Lung (tissue), 12 donors: ENCODE results near the gene DNMT3A. TPM values are rescaled to one million over a fixed set of nuclear protein-coding genes. Genes with fewer than 3 reads are reported as not detected.
A peak's percentile ranks its signal among the peaks of the same experiment; 100 is the strongest.

Experiments used
- ATAC-seq: fragments of 200-7000 bp; cut with Tn5 transposase; one replicate; pipeline ENCODE4 v1.9.1; 2020; ENCODE audit warnings: moderate number of reproducible peaks; ENCODE audit not compliant: insufficient read depth, low FRiP score
- DNase-seq, 3 donors: peaks; one replicate each; pipeline ENCODE4 v3.0.0-alpha.2; 2013 to 2017
- H3K27ac ChIP-seq, 2 donors: one replicate each; pipeline ENCODE4 v1.5.1; 2013; ENCODE audit warnings: mild to moderate bottlenecking in 2 of 2, moderate library complexity in 2 of 2, control low read depth in 1 of 2, inconsistent platforms in 1 of 2, low read depth in 1 of 2, low read length in 1 of 2
- H3K27me3 ChIP-seq, 3 donors: one replicate each; pipeline ENCODE4 v1.5.1; 2013; ENCODE audit warnings: low read length in 2 of 3; ENCODE audit not compliant: control insufficient read depth in 3 of 3, insufficient read depth in 3 of 3
- H3K36me3 ChIP-seq, 4 donors: one replicate each; pipeline ENCODE4 v1.5.1; 2013; ENCODE audit warnings: low read length in 4 of 4, mild to moderate bottlenecking in 1 of 4, moderate library complexity in 1 of 4; ENCODE audit not compliant: control insufficient read depth in 4 of 4, insufficient read depth in 4 of 4
- H3K4me1 ChIP-seq, 5 donors: one replicate each; pipeline ENCODE4 v1.5.1; 2013; ENCODE audit warnings: low read length in 5 of 5, mild to moderate bottlenecking in 2 of 5, moderate library complexity in 1 of 5; ENCODE audit not compliant: control insufficient read depth in 5 of 5, insufficient read depth in 5 of 5
- H3K4me3 ChIP-seq: one replicate; pipeline ENCODE4 v1.5.1; 2013; ENCODE audit warnings: mild to moderate bottlenecking, control low read depth, moderate library complexity
- H3K9ac ChIP-seq, 2 donors: one replicate each; pipeline ENCODE4 v1.5.1; 2013; ENCODE audit warnings: low read length in 2 of 2, control low read depth in 1 of 2; ENCODE audit not compliant: insufficient read depth in 1 of 2
- H3K9me3 ChIP-seq, 4 donors: one replicate each; pipeline ENCODE4 v1.5.1; 2013; ENCODE audit warnings: low read length in 3 of 4, mild to moderate bottlenecking in 1 of 4, moderate library complexity in 1 of 4; ENCODE audit not compliant: control insufficient read depth in 4 of 4, insufficient read depth in 3 of 4
- CTCF ChIP-seq: IDR thresholded peaks from 2 replicates; pipeline ENCODE4 v1.5.1; 2012; ENCODE audit warnings: mild to moderate bottlenecking; ENCODE audit errors: control extremely low read depth, extremely low read depth
- WGBS, 2 donors: extraction: QIAGEN DNeasy Blood & Tissue Kit; methylation state at CpG; one replicate each; pipeline ENCODE4 v1.1.7; 2013; 5-methylcytosine and 5-hydroxymethylcytosine counted together
- polyA plus RNA-seq, 2 donors: library from polyadenylated mRNA; stranded (reverse); fragments of 200-250 nt; gene quantifications; one replicate each; pipeline ENCODE4 v1.2.1, GENCODE V29; 2013
- total RNA-seq, 2 donors: library from RNA; depleted of rRNA in 1 of 2; stranded (reverse); fragments of >200 nt in 1 of 2; gene quantifications; one replicate each; pipeline ENCODE4 v1.2.1, GENCODE V29; 2014 to 2021
- donor health status: control.
- donor health status: control.
- donor health status: Bipolar disorder and iron deficiency.
- donor health status: healthy.
- donor health status: DM: yes; HTN: yes; CAD: no.

The DNMT3A gene
- total and polyA plus RNA-seq, 4 donors = 9.2 to 61.0 (median 26.9) TPM

GRCh38 chr2:25197336-25198208, 144.2 kb downstream of the DNMT3A start:
- WGBS, 2 donors = 54 to 57% methylated on average over 12 of the region's 12 CpGs
- H3K36me3 ChIP-seq = no peaks in the 10 kb centered on the region
- H3K9me3 ChIP-seq = no peaks in the 10 kb centered on the region
- peak in 2 of 3 donors; percentile 26 to 41 for DNase-seq
- peaks cover 0 to 13% (median 3%) of the 10 kb centered on the region in 5 donors for H3K4me1 ChIP-seq
- ATAC-seq = no peak
- H3K27ac ChIP-seq = no peak overlapping the region
- TF ChIP-seq CTCF = no peak
- no peak overlapping the region for H3K4me3 ChIP-seq
- H3K9ac ChIP-seq = no peak overlapping the region
- H3K27me3 ChIP-seq = no peaks in the 10 kb centered on the region

- DNase-seq (peak in 1 of 3 donors; percentile 2), ATAC-seq (no peak)
- Histone ChIP-seq H3K9me3 (no peaks in the 10 kb centered on the region), H3K36me3 (no peaks in the 10 kb centered on the region), H3K4me1 (peaks cover 0 to 13% (median 3%) of the 10 kb centered on the region in 5 donors), H3K27ac (no peak overlapping the region), H3K4me3 (no peak overlapping the region), H3K9ac (no peak overlapping the region), H3K27me3 (no peaks in the 10 kb centered on the region)
- 88 to 93% methylated on average over 9 of the region's 9 CpGs for WGBS, 2 donors
- no peak for TF ChIP-seq CTCF
Measured at GRCh38 chr2:25194576-25195122, 147.1 kb downstream of the DNMT3A start.

GRCh38 chr2:25190536-25190935, 151.2 kb downstream of the DNMT3A start:
- Histone ChIP-seq H3K4me3 (no peak overlapping the region), H3K9ac (no peak overlapping the region), H3K27ac (no peak overlapping the region), H3K36me3 (no peaks in the 10 kb centered on the region), H3K4me1 (no peaks in the 10 kb centered on the region), H3K9me3 (no peaks in the 10 kb centered on the region), H3K27me3 (no peaks in the 10 kb centered on the region)
- ATAC-seq = no peak
- DNase-seq = no peak
- WGBS, 2 donors = 92 to 96% methylated on average over 5 of the region's 5 CpGs
- TF ChIP-seq CTCF = no peak
